ENCODE results near the gene TRABD.
"Not testable (repeated sequence)": the region's sequence is repeated elsewhere in the genome, so short reads cannot be mapped to it uniquely, and the experiment has no call there.

TRABD gene, protein sequence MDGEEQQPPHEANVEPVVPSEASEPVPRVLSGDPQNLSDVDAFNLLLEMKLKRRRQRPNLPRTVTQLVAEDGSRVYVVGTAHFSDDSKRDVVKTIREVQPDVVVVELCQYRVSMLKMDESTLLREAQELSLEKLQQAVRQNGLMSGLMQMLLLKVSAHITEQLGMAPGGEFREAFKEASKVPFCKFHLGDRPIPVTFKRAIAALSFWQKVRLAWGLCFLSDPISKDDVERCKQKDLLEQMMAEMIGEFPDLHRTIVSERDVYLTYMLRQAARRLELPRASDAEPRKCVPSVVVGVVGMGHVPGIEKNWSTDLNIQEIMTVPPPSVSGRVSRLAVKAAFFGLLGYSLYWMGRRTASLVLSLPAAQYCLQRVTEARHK

DNA sequence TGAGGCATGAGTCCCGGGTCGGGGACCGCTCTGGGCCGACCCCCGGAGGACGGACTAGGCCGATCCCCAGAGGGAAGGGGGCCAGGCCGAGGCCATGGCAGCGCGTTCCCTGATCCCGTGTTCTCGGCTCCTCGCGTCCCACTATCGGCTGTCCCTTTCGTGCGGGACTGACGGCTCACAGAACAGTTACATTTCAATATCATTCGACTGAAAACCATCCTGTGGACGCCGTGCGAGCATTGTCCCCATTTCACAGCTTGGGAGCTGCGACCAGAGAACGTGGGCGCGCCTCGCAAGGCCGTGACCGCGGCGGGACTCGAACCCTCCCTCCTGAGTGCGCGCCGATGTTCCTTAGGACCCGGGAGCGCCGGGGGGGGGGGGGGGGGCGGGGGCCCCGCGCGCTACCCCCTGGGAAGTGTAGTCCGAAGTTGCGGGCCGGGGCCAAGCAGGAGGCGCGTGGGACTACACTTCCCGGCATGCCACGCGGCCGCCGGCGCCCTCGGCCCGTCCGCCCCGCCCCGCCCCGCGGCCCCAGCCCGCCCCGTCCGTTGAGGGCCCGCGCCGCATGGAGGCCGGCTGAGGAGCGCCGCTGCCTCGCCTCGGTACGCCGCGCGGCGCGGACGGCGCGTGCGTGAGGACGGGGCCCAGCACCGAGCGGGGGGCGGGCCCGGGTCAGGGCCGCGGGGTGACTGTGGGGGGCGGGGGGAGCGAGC lies at the start of gene TRABD:
Gene TRABD, plus strand, starts transcription at position 539 of the 713 bp plus-strand sequence. CDS start 7,148 bp downstream, outside the sequence.
- peak; percentile 62 for DNase-seq

DNA sequence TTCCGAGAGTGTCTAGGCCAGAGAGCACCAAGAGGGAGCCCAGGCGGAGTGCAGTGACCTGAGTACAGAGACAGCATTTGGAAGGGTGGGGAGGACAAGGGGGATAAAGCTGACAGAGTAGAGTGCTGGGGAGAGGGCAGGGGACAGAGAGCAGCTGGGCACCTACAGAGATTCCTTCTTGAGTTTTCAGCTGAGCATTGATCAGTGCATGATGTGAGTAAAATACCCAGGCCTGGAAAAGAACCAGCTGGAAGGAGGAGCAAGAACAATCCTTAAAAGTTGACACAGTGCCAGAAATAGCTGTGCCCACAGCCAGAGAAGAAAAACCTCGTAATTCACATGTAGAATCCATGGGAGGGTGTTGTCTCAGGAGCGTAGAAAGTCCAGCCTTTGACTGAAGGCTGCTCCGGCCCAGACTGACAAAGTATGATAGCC lies 49.1 kb upstream of the TRABD start:
- DNase-seq: no peak

DNA sequence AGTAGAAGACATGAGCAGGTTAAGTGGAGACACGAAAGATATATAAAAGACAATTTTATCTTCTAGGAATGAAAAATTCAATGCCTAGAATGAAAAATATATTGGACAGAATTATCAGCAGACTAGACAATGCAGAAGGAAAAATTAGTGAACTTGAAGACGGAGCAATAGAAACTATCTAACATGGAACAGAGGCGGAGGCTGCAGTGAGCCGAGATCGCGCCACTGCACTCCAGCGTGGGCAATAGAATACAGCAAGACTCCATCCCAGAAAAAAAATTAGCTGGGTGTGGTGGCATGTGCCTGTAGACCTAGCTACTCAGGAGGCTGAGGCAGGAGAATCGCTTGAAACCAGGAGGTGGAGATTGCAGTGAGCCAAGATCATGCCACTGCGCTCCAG lies 48.4 kb upstream of the TRABD start:
- not testable (repeated sequence) for DNase-seq

DNA sequence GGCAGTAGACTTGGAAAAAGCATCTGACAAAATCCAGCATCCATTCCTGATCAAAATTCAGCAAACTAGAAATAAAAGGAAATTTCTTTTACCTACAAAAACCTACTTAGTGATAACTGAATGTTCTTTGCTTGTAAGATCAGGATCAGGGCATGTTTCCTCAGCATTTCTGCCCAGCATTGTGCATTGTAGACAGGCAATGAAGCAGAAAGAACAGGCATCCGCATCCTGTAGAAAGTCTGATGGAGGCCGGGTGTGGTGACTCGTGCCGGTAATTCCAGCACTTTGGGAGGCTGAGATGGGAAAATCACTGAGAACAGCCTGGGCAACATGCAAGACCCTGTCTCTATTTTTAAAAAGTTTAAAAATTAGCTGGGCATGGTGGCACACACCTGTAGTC lies 47.7 kb upstream of the TRABD start:
- DNase-seq: no peak

DNA sequence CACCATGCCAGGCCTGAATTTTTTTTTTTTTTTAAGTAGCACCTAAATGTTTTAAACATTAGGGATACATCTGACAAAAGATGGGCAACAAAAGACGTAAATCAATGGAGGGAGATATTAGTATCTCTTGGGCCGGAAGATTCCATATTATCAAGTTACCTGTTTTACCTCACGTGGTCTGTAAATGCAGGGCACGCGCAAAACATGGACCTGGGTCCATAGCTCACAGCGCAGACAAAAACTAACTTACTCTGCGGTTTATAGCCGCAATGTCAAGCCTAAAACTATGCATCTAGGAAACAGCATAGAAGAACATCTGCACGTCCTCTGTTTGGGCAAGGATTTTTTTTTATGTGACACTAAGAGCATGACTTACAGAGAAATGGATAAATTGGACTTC lies 46.7 kb upstream of the TRABD start:
- no peak for DNase-seq

DNA sequence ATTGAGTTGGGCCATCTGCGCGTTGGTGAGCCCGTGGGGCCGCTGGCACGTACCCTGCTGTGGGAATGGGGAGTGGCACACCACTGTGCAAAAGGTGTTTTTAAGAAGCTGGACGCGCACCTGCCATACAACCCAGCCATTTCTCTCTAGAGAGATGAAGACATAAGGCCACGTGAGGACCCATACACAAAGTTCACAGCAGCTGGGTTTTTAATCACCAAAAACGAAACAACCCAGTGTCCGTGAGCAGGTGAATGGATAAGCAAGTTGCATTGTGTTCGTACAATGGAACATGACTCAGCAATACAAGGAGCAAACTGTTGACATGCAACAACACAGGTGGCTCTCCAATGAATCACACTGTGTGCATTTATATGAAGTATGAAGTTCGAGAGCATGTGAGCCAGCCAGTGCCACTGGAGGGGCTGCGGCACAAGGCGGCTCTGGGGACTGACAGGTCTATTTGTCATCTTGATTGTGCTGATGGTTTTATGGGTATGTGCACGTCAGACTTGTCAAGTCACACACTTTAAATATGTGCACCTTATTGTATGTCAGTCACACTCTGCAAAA lies 45.8 kb upstream of the TRABD start:
- DNase-seq: peak; percentile 88

DNA sequence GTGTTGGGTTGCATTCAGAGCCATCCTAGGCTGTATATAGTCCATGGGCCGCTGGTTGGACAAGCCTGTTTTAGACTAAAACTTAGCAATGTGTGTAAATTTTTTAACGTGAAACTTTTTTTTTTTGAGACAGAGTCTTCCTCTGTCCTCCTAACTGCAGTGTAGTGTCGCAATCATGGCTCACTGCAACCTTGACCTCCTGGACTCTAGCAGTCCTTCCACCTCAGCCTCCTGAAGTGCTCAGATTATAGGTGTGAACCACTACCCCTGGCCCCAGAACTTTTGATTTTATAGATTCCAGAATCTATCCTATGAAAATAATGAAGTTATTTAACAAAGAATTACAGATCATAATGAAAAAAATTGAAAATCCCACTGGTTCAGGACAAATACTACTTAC lies 45.1 kb upstream of the TRABD start:
- DNase-seq: no peak

DNA sequence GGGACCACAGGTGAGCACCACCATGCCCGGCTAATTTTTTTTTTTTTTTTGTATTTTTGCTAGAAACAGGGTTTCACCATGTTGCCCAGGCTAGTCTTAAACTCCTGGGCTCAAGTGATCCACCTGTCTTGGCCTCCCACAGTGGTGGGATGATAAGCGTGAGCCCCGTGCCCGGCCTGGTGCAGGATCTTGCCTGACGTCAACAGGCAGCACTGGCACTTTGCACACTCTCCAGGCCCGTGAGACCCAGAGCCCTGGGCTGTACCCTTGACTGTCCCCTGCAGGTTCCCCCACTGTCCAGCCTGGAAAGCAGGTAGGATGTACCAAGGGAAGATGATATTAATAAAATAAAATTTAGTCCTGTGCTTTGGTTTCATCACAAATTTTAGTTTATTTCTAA lies 44.3 kb upstream of the TRABD start:
- DNase-seq: no peak

DNA sequence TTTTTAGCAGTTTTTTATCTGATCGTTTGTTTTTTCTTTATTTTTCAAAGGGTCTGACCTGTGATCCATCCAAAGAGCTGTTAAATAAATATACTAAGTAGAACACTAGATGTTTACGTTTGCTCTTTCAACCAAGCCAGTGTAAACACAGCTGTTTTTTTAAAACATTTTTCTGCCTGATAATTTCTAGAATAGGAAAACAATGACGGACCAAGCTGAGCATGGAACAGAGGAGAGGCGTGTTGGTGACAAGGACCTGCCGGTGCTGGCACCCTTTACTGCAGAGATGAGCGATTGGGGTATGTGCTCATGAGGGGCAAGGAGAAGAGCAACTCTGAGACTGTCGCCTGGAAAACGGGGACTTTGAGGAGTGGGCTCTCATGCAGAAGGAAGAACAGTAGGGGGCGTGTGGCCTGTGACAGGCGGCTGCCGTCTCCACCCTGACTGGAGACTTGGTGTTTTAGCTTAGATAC lies 43.8 kb upstream of the TRABD start:
- DNase-seq: no peak

DNA sequence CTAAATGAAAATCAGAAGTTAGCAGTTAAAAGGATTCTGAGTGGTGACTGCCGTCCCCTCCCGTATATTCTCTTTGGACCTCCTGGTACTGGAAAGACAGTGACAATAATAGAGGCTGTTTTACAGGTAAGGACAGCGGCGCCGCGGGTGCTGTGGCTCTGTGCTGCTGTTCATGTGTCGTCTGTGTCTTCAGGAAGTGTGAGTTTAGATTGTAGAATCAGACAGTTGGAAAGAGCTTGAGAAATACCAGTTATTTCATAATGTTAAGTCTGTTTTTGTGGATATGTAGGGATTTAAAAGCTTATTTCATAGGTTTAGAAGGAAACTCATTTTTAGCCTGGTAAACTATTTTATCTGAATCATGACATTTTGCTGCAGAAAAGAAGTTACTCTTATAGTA lies 42.6 kb upstream of the TRABD start:
- DNase-seq: no peak

DNA sequence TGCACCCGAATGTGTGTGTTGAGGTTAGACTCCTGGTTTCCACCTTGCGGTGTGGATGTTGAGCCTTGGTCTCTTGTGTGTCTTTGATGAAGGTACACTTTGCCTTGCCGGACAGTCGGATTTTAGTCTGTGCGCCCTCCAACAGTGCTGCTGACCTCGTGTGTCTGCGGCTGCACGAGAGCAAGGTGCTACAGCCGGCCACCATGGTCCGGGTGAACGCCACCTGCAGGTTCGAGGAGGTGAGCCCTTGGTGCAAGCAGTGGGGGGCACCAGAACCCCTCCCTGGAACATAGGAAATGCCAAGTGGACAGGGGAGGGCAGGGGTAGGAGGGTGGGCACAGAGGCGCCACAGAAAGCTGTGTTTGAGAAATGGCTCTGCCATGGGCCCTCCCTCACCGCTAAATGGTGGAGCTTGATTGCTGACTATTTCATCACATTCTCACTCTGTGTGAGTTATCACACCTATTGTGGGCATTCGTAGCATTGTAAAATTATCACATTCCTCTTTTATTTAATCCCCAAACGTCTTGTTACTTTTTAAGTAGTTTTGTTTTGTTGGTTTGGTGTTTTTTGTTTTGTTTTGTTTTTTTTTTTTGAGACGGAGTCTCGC lies 41.6 kb upstream of the TRABD start:
- DNase-seq: no peak

DNA sequence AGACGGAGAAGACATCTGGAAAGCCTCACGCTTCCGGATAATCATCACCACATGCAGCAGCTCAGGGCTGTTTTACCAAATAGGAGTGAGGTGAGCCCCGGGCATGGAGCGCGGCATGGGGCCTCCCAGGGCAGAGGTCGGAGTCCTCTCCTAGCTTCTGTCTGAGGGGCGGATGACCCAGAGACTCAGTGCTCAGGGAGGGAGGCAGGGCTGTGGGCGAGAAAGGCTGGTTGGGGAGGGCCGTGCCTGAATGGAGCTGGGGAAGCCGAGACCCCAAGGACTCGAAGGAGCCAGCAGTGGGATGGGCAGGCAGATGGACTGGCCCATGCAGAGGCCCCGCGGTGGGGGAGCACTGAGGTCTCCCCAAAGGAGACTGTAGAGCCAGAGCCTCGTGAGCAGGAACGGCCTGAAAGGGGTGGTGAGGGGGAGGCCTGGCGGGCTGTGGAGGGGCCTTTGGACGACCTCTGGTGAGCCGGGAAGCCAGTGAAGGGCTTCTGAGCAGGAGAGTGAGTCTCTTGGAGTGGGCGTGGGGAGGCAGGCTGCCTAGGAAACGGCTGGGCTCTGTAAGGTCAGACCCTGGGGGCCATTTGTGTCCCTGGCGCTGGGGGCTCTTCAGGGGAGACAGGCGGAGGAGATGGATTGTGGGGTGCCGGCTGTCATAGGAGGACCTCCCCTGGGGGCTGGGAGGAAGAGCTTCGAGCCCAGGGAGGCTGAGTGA lies 39.8 kb upstream of the TRABD start:
- DNase-seq: no peak

DNA sequence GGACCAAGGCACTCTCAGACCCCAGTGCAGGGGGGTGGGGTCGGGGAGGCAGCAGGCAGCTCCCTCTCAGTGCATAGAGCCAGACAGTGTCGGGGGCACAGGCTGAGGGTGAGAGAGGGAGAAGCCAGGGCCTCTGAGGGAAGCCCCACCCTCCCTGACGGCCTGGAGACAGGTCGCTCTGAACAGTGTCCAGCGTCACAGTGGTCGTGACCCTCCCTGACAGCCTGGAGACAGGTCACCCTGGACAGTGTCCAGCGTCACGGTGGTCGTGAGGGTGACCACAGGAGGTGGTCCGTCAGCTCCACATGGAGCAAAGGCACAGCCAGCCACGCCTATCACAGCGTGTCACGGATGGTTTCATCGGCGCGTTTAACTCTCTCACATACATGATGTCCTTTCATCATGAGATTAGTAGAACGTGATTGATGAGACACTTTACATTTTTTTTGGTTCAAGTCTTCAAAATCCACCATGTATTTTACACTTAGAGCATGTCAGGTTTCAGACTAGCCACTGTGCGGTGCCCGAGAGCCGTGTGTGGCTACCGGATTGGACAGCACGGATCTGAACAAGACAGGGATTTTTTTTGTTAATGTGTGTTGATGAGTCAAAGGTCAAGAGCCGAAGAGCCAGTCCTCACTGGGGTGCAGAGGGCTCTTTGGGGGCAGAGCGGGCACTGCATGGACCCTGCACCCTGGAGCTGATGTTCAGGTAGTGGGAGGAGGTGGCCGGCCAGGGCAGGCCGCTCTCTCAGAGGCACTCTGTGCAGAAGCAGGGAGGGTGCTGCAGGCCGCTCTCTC lies 39.1 kb upstream of the TRABD start:
- DNase-seq: no peak

DNA sequence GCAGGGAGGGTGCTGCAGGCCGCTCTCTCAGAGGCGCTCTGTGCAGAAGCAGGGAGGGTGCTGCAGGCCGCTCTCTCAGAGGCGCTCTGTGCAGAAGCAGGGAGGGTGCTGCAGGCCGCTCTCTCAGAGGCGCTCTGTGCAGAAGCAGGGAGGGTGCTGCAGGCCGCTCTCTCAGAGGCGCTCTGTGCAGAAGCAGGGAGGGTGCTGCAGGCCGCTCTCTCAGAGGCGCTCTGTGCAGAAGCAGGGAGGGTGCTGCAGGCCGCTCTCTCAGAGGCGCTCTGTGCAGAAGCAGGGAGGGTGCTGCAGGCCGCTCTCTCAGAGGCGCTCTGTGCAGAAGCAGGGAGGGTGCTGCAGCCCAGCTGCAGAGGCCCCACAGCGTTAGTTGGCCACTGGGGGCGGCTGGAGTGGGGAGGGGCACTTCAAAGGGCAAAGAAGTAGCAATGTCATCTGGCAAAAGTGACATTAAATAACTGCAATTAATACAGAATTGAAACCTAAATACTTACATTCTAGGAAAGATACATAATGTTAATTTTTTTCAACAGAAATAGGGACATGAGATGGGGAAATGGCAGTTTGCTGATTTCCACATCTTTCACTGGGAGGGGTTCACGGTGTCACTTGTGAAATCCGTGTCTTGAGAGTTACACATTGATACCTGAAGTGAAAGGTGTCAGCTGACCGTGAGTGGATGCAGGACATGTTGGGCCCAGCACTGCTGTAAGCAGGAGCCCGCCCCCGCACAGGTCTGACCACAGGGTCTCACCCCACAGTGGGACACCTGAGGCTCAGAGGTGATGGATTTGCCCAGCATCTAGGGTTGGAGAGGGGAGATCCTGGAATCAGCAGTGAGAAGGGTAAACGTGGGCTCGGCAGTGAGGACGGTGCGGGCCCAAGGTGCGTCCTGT lies 38.2 kb upstream of the TRABD start:
- DNase-seq: not testable (repeated sequence)

DNA sequence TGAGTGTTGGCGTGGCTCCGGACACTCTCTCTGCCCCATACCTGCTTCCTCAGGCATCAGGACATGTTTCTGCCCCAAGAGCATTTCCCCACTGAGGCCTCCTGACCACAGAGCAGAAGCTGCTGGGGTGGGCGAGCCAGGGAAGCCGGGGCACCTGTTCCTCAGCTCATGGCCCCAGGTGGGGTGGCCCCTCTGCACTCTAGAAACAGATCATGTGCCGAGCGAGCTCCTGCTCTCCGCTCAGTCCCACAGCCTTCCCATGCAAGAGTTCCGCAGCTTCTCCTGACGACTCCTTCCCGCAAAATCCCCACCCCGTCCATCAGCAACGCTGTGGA lies 37.6 kb upstream of the TRABD start:
- no peak for DNase-seq

DNA sequence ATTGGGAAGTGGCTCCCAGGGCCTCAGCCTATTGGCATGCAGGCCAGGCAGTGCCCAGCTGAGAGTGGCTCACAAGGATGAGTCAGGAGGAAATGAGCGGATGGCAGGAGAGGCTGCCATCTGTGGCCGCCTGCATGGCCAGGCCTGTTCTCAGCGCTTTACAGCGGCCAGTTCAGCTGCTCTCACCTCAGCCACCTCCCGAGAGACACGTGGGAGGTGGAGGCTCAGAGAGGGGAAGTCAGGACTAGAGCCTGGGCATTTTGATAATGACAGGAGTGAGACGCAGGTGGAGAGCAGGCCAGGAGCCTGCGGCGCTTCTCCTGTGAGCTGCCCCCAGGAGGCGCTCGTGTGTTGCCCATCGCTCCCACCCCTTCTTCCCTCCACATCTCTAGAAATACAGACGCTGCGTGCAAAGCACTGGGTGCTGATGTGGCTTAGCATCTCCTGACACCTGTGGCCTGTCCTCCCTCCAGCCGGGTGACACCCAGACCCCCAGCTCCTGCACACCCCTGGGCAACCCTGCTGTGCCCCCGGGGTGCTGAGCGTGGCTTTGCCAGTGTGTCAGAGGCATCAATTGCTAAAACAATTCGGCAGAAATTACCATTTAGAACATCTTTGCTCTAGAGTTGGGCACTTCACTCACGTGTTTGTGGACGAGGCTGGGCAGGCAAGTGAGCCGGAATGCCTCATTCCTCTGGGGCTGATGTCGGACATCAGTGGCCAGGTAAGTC lies 36.6 kb upstream of the TRABD start:
- no peak for DNase-seq

DNA sequence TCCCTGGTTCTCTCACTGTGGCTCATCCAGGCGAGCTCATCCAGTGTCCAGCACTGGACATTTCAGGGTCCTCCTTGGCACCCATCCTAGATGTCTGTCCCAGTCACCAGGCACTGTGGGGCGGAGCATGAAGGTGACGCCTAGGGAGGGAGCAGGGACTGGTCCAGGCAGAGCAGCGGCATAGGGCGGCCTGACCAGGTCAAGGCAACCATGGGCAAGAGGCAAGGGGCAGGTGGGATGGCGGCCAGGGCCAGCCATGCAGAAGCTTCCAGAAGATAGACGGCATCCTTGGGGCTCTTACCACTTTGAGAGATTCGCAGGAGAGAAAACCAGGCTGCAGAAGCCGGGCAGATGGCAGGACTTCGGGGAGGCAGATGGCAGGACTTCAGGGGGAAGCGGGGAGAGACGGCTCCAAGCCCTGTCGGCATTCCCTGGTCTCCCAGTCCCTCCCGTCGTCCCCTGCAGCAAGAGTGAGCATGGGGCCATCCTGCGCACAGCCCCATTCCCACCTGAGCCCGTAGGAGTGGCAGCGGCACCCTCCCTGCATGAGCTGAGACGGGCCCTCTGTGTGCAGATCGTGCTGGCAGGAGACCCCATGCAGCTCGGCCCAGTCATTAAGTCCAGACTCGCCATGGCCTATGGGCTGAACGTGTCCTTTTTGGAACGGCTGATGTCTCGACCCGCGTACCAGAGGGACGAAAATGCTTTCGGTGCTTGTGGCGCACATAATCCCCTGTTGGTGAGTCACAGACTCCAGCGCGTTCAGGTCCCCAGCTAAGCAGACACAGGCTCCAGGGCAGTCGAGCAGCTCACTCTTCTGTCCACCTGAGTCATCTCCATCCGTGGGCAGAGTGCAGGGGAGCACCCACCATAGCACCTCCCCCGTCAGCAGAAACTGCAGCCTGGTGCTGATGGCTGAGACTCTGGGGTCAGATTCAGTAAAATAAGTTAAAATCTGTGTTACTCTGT lies 35.3 kb upstream of the TRABD start:
- DNase-seq: no peak

DNA sequence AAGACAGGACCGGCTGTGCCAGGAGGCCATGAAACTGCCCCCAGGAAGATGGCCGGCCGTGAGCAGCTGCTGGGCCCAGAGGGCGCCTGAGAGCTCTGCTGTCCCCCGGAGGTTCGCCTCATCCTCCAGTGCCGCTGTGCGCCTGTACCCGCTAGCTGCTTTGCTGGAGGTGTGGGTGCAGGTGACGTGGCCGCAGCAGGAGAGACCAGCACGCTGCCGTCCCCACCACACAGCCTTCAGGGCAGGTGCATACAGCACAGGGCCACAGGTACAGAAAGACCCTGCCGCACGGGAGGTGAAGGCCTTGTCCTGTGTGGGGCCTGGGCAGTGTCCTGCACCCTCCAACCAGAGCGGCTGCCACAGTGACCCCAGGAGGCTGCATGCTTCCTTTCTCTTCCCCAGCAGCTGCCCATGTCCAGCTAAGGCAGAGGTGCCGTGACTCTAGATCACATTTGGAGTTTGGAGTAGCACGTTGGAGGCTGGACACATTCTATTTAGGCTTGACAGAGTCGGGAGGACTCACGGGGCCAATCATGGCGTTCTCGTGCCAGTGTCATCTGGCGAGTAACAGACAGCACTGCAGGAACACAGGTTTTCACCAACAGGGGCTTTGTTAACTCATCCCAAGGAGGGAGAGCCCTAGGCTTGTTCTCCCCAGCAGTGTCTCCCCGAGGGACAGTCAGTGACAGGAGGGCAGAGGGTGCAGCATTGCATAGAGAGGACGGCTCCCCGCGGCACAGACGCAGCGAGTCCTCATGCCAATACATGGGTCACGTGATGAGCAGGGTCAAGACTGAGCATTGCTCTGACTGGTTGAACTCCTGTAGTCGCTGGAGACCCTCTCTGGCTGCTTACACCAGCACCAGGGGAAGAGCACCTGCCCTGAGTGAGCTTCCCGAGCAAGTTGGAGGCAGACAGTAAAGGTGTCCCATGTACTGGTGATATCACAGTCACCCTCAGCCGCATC lies 33.9 kb upstream of the TRABD start:
- DNase-seq: no peak
